Myocyte (in vitro differentiated cells): Measurements from ENCODE around the gene THADA. TPM values are rescaled to one million over a fixed set of nuclear protein-coding genes. Genes with fewer than 3 reads are reported as not detected.
A peak's percentile ranks its signal among the peaks of the same experiment; 100 is the strongest.

Experiments
- DNase-seq: peaks from one replicate; pipeline ENCODE4 v3.0.0-alpha.2; 2012; ENCODE audit warnings: low read depth
- total RNA-seq: library from RNA; depleted of rRNA; stranded (reverse); fragments of >200 nt; gene quantifications from 2 replicates; pipeline ENCODE4 v1.2.3, GENCODE V29; 2014

Gene THADA
- total RNA-seq, 1 donor from 2014 or later = 16.9 TPM

GRCh38 chr2:43279317-43279840 lies 316.5 kb downstream of the THADA start:
- no peak for DNase-seq

- DNase-seq = no peak
These were observed 317.1 kb downstream of the THADA start for GRCh38 chr2:43278564-43279220.

DNA sequence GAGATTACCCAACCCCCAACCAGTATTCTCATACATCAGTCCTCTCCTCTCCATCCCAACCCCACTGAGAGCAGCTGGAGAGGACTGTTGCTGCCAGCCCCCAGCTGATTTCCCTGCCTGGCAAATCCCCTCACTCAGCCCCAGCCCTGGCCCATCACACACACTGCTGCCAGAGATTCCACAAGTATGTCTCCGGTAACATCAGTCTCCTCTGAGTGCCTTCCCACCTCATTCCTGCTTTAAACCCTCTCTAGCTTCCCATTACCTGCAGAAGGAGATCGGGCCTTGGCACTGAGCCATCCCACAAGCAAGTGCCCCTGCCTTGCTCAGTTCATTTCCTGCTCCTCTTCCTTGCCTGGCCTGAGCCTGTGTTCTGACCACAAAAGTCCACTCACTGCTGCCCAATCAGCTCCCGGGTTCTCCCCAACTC lies 318.9 kb downstream of the THADA start:
- no peak for DNase-seq

DNA sequence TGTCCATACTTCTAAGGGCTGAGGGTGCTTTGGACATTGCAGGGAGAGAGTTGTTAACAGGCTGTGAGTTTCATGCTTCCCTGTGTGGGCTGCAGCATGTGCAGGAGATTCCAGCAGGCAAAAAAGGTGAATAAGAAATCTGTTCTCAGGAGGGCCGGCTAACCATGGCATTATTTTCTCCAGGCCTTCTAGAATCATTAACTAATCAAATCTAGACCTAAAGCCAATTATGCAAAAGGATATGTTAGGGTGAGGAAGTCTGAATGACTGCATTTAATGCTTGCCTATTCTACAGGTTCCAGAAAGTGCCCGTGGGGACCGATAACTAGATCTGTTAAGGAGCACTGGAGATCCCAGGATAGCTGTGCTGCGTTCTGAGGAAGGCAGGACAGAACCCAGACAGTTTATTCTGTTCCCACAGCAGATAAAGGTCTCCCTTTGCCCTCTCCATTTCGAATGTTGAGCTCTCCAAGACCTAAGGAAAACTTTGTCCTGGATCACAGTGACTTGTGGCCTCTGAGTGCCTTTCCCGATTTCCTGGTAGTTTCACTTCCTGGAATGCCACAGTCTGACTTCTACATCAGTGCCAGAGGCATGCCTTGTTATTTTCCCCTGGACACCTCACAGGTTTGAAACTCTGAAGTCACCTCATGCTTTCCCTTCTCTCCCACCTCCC lies 319.4 kb downstream of the THADA start:
- DNase-seq = no peak

GRCh38 chr2:43274721-43275120 lies 321.1 kb downstream of the THADA start:
- DNase-seq = no peak

DNA sequence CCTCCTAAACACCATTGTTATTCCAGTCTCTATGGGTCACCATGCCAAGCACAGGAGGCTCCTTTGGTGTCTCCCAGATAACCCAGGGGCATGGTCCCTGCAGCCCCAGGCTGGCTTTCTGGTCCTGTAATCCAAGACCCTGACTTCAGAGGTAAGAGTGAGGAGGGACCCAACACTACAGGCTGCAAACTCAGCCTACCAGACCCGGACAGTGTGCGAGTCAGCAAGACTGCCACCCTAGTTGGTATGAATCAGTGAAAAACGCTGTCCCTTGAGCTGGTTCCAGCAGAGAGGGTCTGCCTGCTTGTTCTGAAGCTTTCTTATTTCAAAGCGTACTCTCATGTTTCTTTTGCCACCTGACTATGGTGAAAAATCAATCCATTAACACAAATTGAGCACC lies 321.8 kb downstream of the THADA start:
- no peak for DNase-seq

- peak; percentile 51 for DNase-seq
These were observed 322.3 kb downstream of the THADA start for GRCh38 chr2:43273529-43273928.

DNA sequence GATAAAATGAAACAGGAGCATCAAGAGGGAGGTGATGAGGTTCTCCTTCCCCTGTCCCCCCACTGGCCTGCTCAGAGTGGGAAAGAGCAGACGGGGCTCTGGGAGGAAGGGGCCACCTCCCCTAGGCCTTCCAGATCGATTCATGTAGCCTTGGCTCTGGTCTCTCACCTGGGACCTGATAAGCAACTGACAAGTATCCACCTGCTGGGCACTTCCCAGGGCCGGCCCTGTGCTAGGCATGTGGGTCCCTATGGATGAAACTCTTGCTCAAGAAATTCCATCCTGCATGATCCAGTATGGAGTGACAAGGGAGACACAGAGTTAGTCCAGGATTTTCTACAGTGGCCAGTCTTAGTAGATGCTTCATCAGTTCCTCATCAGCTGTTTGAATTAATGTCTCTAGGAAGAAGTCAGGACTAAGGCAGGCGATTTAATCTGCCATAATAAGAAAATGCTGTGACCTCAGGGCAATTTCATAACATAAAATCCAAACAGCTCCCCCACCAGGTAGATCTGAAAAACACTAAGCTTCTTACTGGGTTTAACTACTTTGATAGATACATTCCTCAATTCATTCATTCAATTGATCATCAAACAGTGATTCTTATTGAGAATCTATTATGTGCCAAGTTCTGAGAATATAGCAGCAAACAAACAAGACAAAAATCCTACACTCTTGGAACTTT lies 324.8 kb downstream of the THADA start:
- DNase-seq = no peak

- DNase-seq = no peak
These were observed 325.4 kb downstream of the THADA start for GRCh38 chr2:43270461-43270860.

DNA sequence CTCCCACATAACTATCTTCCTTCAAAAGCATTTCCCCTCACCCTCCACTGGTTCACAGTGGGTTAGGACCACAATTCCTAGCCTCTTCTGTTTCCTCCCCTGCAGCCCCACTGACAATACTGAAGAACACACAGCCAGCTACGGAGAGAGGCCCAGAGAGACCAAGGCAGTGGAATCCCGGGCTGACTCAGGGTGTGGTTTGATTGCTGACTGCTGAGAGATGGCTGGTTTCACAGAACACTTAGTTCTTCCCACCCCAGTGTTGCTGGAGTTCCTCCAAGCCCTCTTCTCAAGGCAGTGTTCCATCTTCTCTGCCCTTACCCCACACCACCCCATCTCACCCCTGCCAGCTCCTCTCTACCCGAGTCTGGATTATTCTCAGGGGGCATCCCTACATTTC lies 326.1 kb downstream of the THADA start:
- DNase-seq = peak; percentile 90

DNA sequence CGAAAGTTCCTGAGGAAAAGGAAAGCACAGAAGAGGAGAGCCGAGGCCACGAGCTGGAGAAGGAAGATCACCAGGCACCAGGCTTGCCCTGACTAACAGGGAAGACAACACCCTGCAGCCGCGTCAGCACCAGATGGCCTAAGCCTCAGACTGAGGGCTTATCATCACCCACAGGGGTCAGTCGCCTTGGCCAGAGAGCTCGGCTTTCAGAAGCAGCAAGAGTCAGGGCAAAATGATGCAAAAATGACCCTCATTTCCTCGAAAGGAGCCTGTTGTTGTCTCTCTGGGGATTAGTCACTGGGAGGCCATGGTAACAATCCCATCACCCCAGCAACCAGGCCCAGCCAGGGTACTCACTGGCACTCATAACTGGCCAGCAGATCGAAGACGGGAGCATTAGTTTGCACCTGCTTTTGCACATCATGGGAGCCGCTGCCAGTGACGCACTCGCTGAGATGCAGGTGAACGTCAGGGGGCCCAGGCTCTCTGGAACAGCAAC lies 326.7 kb downstream of the THADA start:
- peak; percentile 98 for DNase-seq

GRCh38 chr2:43268066-43268953 lies 327.5 kb downstream of the THADA start:
- no peak for DNase-seq

- no peak for DNase-seq
These were observed 328.5 kb downstream of the THADA start for GRCh38 chr2:43267381-43267780.

GRCh38 chr2:43266711-43267111 lies 329.1 kb downstream of the THADA start:
- DNase-seq = no peak

- DNase-seq = no peak
These were observed 330.4 kb downstream of the THADA start for GRCh38 chr2:43265421-43265820.

- peak; percentile 63 for DNase-seq
These were observed 330.8 kb downstream of the THADA start for GRCh38 chr2:43265001-43265400.

GRCh38 chr2:43262951-43263350 lies 332.9 kb downstream of the THADA start:
- DNase-seq = no peak

- no peak for DNase-seq
These were observed 333.6 kb downstream of the THADA start for GRCh38 chr2:43262239-43262638.

DNA sequence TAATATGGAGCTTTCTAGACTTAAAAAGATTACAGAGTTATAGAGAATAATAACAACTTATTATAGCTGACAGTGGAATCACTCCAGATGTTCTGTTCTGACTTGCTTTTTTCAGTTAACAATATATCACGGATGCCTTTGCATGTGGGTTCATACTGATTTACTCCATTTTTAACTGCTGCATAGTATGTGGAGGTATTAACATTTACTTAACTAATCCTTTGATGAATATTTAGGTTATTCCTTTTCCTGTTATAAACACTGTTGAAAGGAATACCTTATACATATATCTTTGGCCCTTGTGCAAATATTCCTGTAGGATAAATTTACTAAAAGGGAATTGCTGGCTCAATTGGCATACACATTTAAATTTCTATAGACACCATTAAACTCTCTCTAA lies 336.3 kb downstream of the THADA start:
- DNase-seq = no peak

DNA sequence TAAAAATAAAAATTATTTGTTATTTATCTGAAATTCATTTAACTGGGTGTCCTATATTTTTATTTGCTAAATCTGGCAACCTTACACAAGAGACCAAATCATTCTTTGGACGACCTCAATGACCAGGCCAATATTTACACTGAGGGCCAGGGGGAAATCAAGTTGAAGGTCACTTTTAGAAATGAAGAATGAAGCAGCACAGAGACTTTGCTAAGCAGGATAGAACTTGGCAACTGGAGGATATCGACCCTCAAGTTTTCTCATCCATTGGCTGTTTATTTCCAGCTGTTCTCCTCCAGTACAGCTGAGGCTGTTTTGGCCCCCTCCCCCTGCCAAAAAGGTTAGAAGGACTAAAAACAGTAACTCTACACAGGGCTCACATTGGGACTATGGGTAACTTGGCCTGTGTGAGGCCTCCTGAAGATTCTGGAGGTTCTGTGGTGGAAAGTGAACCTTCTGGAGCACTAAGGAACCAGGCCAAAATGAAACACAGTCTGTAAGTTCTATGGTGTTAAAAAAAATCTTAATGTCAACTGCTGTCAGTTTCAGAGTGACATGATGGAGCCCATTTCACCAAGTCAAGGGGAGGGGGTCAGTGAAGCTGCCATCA lies 337.2 kb downstream of the THADA start:
- no peak for DNase-seq
